IgD-negative memory B cell (primary cell): ENCODE measurements around the gene SCARF1. TPM values are rescaled to one million over a fixed set of nuclear protein-coding genes. Genes with fewer than 3 reads are reported as not detected.

ENCODE experiments used
- H3K27ac Mint-ChIP-seq, 3 donors: one replicate each; pipeline ENCODE4 v1.8.0; 2020 to 2022; ENCODE audit warnings: mild to moderate bottlenecking in 3 of 3, mixed read lengths in 3 of 3, moderate library complexity in 1 of 3
- H3K27me3 Mint-ChIP-seq: one replicate; pipeline ENCODE4 v1.8.0; 2021; ENCODE audit warnings: mixed read lengths
- H3K36me3 Mint-ChIP-seq: one replicate; pipeline ENCODE4 v1.8.0; 2020; ENCODE audit warnings: mild to moderate bottlenecking, mixed read lengths
- H3K4me1 Mint-ChIP-seq, 3 donors: one replicate each; pipeline ENCODE4 v1.8.0; 2020 to 2022; ENCODE audit warnings: mixed read lengths in 3 of 3, mild to moderate bottlenecking in 1 of 3
- H3K4me3 Mint-ChIP-seq, 4 donors: one replicate each; pipeline ENCODE4 v1.8.0; 2020 to 2022; ENCODE audit warnings: mild to moderate bottlenecking in 4 of 4, mixed read lengths in 4 of 4, moderate library complexity in 3 of 4
- H3K9me3 Mint-ChIP-seq, 3 donors: one replicate each; pipeline ENCODE4 v1.8.0; 2020 to 2021; ENCODE audit warnings: mixed read lengths in 3 of 3, mild to moderate bottlenecking in 1 of 3
- polyA plus RNA-seq: library from polyadenylated mRNA; unstranded; fragments of 300-500 nt; fragmentation: Illumina TruSeq; gene quantifications from one replicate; pipeline ENCODE4 v1.2.3, GENCODE V29; 2021

Gene SCARF1
- polyA plus RNA-seq, 1 donor from 2014 or later = 0.19 TPM

DNA sequence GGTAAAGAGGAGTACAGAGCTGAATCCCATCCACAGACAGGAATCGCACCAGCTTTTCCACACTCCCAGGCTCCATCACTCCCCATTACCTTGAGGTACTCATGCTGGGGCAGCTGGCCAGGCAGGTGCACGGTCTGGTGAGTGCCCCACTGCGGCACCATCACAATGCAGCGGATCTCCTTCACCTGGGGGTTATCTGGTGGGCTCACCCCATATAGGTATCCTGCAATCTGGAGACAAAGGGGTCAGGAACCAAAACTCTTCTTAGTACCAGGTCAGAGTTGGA, 6.0 kb upstream of the SCARF1 start:
- Mint-ChIP-seq H3K9me3 (no peaks in the 10 kb centered on the region), H3K36me3 (no peaks in the 10 kb centered on the region), H3K27me3 (no peaks in the 10 kb centered on the region), H3K27ac (peak overlapping the region in 2 of 3 donors; percentile 35 to 74), H3K4me1 (no peaks in the 10 kb centered on the region), H3K4me3 (peak overlapping the region in 2 of 4 donors; percentile 53 to 77)

DNA sequence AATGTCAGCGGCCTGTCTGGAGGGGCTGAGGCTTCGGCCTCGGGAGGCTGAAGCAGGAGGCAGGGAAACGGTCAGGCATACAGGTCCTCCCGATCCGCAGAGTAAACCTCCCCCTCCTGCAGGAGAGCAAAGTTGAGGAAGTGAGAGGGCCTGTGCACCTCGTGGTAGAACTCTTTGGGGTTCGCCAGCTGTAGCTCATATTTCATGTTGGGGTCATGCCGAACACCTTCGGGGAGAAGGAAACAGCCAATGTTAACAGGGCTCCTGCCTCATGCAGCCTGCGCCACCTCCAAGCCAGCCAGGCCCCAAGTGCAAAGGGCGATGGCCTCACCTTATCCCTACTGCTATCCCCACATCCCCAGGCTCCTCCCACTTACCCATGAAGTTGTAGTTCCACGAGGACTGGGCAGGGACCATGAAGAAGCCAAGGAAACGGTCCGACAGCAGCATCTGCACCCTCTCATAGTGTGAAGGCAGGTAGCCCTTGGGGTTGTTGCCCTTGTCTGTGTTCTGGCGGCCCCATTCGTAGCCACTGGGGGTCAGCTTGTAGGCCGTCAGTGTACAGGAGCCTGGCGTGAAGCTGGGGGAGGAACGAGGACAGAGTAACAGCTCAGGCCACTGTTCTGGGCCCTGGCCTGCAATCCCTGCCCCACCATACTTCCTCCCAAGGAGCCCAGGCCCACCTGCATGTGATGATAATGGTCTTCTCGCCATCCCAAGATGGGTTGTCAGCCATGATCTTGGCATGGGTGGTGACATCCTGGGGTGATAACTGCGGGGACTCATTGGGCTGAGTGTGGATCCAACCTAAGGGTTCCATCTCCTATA, 5.4 kb upstream of the SCARF1 start:
- no peaks in the 10 kb centered on the region for H3K9me3 Mint-ChIP-seq
- peak overlapping the region in 3 of 4 donors; percentile 32 to 77 (median 72) for H3K4me3 Mint-ChIP-seq
- H3K36me3 Mint-ChIP-seq = no peaks in the 10 kb centered on the region
- no peaks in the 10 kb centered on the region for H3K4me1 Mint-ChIP-seq
- H3K27me3 Mint-ChIP-seq = no peaks in the 10 kb centered on the region
- H3K27ac Mint-ChIP-seq = peak overlapping the region; percentile 35 to 78 (median 74)

DNA sequence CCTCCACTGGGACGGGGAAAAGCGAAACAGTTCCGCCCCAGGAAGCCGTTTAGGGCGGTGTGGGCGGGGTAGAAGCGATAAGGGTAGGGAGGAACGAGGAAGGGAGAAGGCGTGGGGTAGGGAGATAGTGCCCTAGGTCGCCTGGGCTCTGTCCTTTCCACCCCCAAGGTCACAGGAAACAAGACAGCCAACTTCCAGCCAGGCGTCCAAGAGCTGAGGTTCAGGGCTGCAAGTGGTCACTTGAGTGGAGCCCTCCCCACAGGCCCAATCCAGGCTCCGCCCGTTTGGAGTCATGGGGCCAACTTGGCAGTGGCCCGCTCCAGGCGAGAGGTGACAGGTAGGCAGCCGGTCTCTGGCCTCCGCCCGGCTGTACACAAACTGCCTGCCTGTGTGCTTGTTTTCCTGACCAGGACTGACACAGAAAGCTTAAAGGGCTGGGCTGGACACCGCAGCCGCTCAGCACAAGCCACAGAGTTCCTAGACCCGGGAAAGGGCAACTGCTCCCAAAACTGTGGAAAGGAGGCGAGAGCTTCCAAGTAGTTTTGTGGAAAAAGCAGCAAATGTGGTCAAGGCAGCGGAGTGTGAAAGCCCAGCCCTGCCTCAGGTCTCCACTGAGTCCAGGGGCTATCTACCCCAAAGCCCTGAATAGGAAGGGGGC, 4.4 kb upstream of the SCARF1 start, which contains the start of gene RILP:
Gene RILP, minus strand, starts transcription at position 23 of the 658 bp plus-strand sequence. CDS start 62 bp downstream, outside the sequence.
- H3K9me3 Mint-ChIP-seq = no peaks in the 10 kb centered on the region

DNA sequence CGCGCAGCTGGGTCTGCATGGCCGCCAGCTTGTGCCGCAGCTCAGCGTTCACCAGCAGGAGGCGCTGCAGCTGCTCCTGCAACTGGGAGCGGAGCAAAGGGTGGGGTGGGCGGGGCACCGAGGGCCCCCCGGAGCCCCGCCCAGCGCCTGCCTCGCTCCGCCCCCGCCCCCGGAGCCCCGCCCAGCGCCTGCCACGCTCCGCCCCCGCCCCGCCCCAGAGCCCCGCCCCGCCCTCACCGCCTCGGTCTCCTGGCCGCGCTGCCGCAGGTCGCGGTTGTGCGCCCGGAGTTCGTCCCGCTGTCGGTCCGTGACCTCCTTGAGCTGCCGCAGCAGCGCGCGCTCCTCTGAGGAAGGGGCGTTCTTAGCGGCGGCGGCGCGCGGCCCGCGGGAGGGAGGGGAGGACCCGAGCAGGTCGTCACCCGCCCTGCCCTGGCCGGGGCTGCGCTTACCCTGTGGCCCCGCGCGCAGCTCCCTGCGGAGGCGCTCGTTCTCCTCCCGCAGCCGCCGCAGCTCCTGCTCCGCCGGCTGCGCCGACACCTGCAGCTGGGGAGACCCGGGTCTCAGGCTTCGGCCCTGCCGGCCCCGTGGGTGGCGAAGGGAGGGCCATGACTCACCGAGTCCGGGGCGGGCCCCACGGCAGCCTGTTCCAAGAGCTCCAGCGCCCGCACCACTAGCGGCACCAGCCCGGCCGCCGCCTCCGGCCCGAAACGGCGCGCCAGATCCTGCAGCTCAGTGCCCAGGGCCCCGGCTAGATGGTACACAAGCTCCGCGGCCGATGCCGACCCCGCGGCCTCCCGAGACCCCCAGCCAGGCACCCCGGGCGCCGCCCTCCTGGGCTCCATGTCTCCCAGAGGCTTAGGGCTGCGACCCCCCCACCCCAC, 3.7 kb upstream of the SCARF1 start:
- Mint-ChIP-seq H3K27ac (peak overlapping the region in 1 of 3 donors; percentile 43), H3K4me1 (peaks cover 4 to 7% (median 6%) of the 10 kb centered on the region in 3 donors), H3K36me3 (no peaks in the 10 kb centered on the region), H3K27me3 (no peaks in the 10 kb centered on the region), H3K9me3 (no peaks in the 10 kb centered on the region), H3K4me3 (peak overlapping the region; percentile 55 to 84 (median 74))

More for the DNA sequence above, 4.4 kb upstream of the SCARF1 start, which contains the start of gene RILP:
- H3K4me3 Mint-ChIP-seq = peak within 1 kb of the TSS; percentile 55 to 84 (median 74)
- peaks cover 0 to 2% (median 0%) of the 10 kb centered on the region in 3 donors for H3K4me1 Mint-ChIP-seq
- peak within 1 kb of the TSS; percentile 43 to 78 (median 74) for H3K27ac Mint-ChIP-seq
- no peaks in the 10 kb centered on the region for H3K36me3 Mint-ChIP-seq
- no peaks in the 10 kb centered on the region for H3K27me3 Mint-ChIP-seq

DNA sequence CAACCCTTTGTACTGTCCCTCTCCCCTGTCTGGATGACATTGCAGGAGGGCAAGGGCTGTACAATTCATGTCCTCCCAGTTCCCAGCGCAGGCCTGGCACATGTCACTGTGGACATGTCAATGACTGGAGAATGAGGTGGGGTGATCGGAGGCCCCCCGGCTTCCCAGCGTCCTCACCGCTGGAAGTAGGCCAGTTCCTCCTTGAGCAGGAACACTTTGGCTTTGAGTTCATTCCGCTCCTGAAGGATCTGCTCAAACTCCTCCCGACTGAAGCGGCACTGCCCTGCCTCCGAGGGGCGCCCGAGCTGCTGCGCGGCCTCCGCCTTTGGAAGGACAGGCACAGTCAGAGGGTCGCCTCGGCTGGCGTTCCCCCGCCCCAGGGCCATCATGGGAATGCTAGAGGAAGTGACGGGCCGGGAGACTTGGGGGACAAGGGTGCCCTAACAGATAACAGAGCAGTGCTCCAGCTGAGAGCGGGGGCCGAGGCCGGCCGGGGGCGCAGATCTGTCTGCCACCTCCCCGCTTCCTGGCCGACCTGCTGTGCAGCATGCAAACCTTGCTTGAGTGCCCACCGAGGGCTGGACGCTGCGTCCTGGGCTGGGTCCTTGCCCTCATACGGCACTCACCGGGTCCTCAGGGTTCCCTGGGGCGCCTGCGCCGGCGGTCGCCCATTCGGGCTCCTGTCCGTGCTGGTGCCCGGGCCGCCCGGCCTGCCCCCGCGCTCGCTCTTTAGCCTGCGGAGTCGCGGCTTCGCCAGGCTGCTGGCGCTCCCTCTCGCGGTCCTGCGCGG, 2.8 kb upstream of the SCARF1 start:
- peaks cover 7 to 10% (median 9%) of the 10 kb centered on the region in 3 donors for H3K4me1 Mint-ChIP-seq
- no peaks in the 10 kb centered on the region for H3K9me3 Mint-ChIP-seq
- no peaks in the 10 kb centered on the region for H3K27me3 Mint-ChIP-seq
- H3K4me3 Mint-ChIP-seq = peak overlapping the region; percentile 50 to 84 (median 74)
- no peaks in the 10 kb centered on the region for H3K36me3 Mint-ChIP-seq
- H3K27ac Mint-ChIP-seq = peak overlapping the region in 1 of 3 donors; percentile 62

- no peaks in the 10 kb centered on the region for H3K9me3 Mint-ChIP-seq
- H3K36me3 Mint-ChIP-seq = no peaks in the 10 kb centered on the region
- H3K27ac Mint-ChIP-seq = peak overlapping the region in 1 of 3 donors; percentile 62
- H3K27me3 Mint-ChIP-seq = no peaks in the 10 kb centered on the region
- peaks cover 7 to 10% (median 9%) of the 10 kb centered on the region in 3 donors for H3K4me1 Mint-ChIP-seq
- peak overlapping the region in 2 of 4 donors; percentile 76 to 84 for H3K4me3 Mint-ChIP-seq
Measured at GRCh38 chr17:1647802-1648171, 2.3 kb upstream of the SCARF1 start.

GRCh38 chr17:1646199-1646875, 805 bp upstream of the SCARF1 start:
- Mint-ChIP-seq H3K4me3 (peak overlapping the region in 2 of 4 donors; percentile 57 to 76), H3K27ac (peak overlapping the region in 1 of 3 donors; percentile 75), H3K9me3 (no peaks in the 10 kb centered on the region), H3K27me3 (no peaks in the 10 kb centered on the region), H3K4me1 (peaks cover 7 to 10% (median 9%) of the 10 kb centered on the region in 3 donors), H3K36me3 (no peaks in the 10 kb centered on the region)

DNA sequence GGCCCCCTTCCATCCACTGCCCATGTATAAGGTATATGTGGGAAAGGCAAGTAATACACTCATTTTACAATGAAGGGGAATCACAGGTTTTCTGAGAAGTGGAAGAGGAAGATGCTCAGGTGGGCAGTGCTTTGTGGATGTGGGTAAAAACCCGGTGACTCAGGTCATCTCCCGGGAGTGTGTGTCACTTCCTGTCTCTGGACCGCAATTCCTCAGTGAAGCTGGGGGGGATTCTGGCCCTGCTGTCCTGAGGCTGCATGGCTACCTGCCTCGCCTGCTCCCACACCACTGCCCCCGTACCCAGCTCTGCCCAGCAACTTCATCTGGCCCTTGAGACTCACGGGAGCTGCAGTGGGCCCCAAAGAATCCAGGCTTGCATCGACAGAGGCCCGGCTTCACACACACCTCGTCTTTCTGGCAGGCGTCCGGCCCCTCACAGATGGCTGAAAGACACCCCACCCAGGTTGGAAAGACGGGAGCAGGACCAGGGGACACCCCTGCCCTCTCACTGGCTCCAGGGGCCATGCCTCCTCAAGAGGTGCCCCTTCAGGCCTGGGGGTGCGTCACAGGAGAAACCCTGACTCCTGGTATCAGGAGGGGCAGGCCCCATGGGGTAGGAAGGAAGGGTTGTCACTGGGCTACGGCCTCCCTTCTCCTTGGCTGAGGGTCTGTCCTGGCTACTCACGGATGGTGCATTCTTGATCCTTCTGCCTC, 882 bp downstream of the SCARF1 start:
- Mint-ChIP-seq H3K4me1 (peaks cover 7 to 12% (median 10%) of the 10 kb centered on the region in 3 donors), H3K27me3 (no peaks in the 10 kb centered on the region), H3K9me3 (no peaks in the 10 kb centered on the region), H3K27ac (peak overlapping the region; percentile 78 to 98 (median 82)), H3K36me3 (no peaks in the 10 kb centered on the region), H3K4me3 (peak overlapping the region; percentile 75 to 96 (median 88))

GRCh38 chr17:1643999-1644492, 1.5 kb downstream of the SCARF1 start:
- Mint-ChIP-seq H3K27ac (peak overlapping the region; percentile 78 to 98 (median 82)), H3K9me3 (no peaks in the 10 kb centered on the region), H3K27me3 (no peaks in the 10 kb centered on the region)

DNA sequence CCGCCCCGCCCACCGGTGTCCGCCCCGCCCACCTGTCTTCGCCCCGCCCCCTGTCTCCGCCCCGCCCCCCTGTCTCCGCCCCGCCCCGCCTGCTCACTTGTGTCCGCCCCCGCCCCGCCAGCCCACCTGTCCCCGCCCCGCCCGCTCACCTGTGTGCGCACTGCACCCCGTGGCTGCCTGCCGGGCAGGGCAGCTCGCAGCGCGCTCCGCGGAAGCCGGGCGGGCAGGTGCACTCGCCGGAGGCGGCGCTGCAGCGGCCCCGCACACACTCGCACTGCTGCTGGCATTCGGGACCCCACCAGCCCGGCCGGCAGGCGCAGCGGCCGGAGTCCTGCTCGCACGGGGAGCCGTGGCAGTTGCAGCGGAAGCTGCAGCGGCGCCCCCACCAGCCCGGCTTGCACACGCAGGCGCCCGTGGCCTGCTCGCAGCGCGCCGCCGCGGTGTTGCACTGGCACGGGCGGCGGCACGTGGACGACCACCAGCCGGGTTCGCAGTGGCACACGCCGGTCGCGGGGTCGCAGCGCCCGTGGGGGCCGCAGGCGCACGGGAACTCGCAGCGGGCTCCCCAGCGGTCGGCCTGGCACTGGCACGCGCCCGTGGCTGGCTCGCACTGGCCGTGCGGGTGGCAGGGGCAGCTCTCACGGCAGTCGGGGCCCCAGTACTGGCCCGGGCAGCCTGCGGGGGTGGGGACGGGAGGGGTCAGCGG, 2.1 kb downstream of the SCARF1 start:
- peak overlapping the region in 1 of 3 donors; percentile 82 for H3K27ac Mint-ChIP-seq
- peaks cover 7 to 12% (median 10%) of the 10 kb centered on the region in 3 donors for H3K4me1 Mint-ChIP-seq
- H3K9me3 Mint-ChIP-seq = no peaks in the 10 kb centered on the region
- H3K4me3 Mint-ChIP-seq = peak overlapping the region in 2 of 4 donors; percentile 75 to 82
- H3K36me3 Mint-ChIP-seq = no peaks in the 10 kb centered on the region
- no peaks in the 10 kb centered on the region for H3K27me3 Mint-ChIP-seq

More at GRCh38 chr17:1643999-1644492, 1.5 kb downstream of the SCARF1 start:
- Mint-ChIP-seq H3K4me1 (peaks cover 7 to 12% (median 10%) of the 10 kb centered on the region in 3 donors), H3K36me3 (no peaks in the 10 kb centered on the region), H3K4me3 (peak overlapping the region; percentile 75 to 96 (median 88))

DNA sequence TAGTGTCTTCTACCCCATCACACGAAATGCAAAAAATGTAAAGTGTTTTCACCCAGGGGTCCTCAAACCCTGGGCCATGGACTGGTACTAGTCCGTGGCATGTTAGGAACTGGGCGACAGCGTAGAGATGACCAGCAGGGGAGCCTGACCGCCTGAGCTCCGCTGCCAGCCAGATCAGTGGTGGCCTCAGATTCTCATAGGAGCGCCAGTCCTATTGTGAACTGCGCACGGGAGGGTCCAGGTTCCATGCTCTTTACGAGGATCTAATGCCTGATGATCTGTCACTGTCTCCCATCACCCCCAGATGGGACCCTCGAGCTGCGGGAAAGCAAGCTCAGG, 4.5 kb downstream of the SCARF1 start:
- H3K9me3 Mint-ChIP-seq = no peaks in the 10 kb centered on the region
- peak overlapping the region in 1 of 4 donors; percentile 69 for H3K4me3 Mint-ChIP-seq
- no peaks in the 10 kb centered on the region for H3K36me3 Mint-ChIP-seq
- H3K4me1 Mint-ChIP-seq = peaks cover 7 to 14% (median 12%) of the 10 kb centered on the region in 3 donors
- peak overlapping the region in 2 of 3 donors; percentile 51 to 90 for H3K27ac Mint-ChIP-seq
- H3K27me3 Mint-ChIP-seq = no peaks in the 10 kb centered on the region

GRCh38 chr17:1640329-1641064, 5.0 kb downstream of the SCARF1 start:
- Mint-ChIP-seq H3K4me3 (peak overlapping the region in 1 of 4 donors; percentile 69), H3K27ac (peak overlapping the region in 2 of 3 donors; percentile 51 to 90), H3K9me3 (no peaks in the 10 kb centered on the region), H3K36me3 (no peaks in the 10 kb centered on the region), H3K27me3 (no peaks in the 10 kb centered on the region), H3K4me1 (peaks cover 7 to 17% (median 12%) of the 10 kb centered on the region in 3 donors)
